ENCODE results near the gene HDAC8.
A peak's percentile ranks its signal among the peaks of the same experiment; 100 is the strongest.
"Not testable (repeated sequence)": the region's sequence is repeated elsewhere in the genome, so short reads cannot be mapped to it uniquely, and the experiment has no call there.

Gene HDAC8

DNA sequence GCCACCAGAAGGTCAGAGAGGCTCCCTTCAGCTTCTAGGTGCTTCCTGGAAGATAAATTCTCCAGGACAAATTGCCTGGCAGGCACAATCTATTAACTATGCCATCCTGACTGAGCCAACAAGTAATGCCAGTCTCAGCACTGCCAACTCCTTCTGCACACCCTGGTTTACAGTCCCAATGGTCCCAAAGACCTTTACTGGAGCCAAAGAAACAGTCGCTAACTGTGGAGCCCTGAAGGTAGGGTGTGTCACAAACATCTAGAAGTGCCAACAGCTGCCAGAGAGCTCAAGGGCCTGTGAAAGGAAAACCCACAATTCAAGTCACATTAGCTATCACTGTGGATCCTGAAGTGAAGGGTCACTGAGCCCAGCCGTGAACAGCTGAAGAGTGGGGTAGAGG is 232.0 kb downstream of the HDAC8 start:
- in situ Hi-C loops (cut with MboI; ENCODE audit: low sequenced_read_pairs) = no loop called here

DNA sequence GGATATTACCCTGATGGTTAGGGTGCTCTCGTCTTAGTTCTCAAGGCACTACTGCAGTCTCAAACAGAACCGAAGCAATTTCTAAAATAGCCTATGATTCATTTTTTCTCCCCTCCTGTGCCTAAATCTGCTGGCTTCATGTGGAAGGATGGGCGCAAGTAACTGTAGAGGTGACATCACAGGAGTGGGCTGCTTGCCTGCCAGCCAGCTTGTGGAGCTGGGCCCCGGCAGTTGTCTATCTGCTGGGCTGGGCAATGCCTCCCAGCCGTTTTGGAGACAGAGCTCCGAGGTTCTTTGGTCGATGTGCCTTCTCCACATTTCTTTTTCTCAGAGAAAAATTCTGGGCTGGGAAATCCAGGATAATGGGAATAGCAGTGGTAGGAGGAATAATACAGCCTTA is 232.6 kb downstream of the HDAC8 start:
- H3K4me3 ChIP-seq = no peak overlapping the region
- no peak for DNase-seq (ENCODE audit: low spot score in 2 of 2)
- no peaks in the 10 kb centered on the region; the same call in 1 of the 2 replicates for H3K4me1 ChIP-seq
- H3K36me3 ChIP-seq (replicated peaks) = no peaks in the 10 kb centered on the region
- H3K9me3 ChIP-seq = no peaks in the 10 kb centered on the region
- in situ Hi-C loops (cut with MboI; ENCODE audit: low sequenced_read_pairs) = no loop called here
- H3K27me3 ChIP-seq (ENCODE audit: low read depth) = no peaks in the 10 kb centered on the region

More for the DNA sequence above, 232.0 kb downstream of the HDAC8 start:
- no peaks in the 10 kb centered on the region; the same call in 1 of the 2 replicates for H3K4me1 ChIP-seq
- H3K36me3 ChIP-seq (replicated peaks) = no peaks in the 10 kb centered on the region
- no peaks in the 10 kb centered on the region for H3K27me3 ChIP-seq (ENCODE audit: low read depth)
- no peaks in the 10 kb centered on the region for H3K9me3 ChIP-seq
- no peak overlapping the region for H3K4me3 ChIP-seq
- no peak for DNase-seq (ENCODE audit: low spot score in 2 of 2)

DNA sequence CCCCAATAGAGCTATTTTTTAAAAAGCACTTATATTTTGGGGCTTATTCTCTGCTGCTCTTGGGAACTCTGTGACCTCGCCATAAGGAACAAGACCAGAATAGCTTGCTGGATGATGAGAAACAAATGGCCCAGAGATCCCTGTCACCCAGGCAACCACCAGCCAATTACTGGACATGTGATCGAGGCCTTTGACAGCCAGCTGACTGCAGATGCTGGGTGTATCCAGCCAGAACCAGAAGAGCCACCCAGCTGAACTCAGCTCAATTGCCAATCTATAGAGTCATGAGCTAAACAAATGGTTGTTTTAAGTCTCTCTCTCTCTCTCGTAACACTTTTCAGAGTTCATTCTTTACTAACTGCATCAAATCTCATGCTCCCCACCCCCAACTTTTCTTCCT is 242.5 kb downstream of the HDAC8 start:
- H3K4me1 ChIP-seq = no peaks in the 10 kb centered on the region
- H3K9me3 ChIP-seq = no peaks in the 10 kb centered on the region
- no peak for DNase-seq (ENCODE audit: low spot score in 2 of 2)
- no peaks in the 10 kb centered on the region for H3K27me3 ChIP-seq (ENCODE audit: low read depth)
- H3K36me3 ChIP-seq (replicated peaks) = no peaks in the 10 kb centered on the region
- in situ Hi-C loops (cut with MboI; ENCODE audit: low sequenced_read_pairs) = no loop called here
- no peak overlapping the region for H3K4me3 ChIP-seq

DNA sequence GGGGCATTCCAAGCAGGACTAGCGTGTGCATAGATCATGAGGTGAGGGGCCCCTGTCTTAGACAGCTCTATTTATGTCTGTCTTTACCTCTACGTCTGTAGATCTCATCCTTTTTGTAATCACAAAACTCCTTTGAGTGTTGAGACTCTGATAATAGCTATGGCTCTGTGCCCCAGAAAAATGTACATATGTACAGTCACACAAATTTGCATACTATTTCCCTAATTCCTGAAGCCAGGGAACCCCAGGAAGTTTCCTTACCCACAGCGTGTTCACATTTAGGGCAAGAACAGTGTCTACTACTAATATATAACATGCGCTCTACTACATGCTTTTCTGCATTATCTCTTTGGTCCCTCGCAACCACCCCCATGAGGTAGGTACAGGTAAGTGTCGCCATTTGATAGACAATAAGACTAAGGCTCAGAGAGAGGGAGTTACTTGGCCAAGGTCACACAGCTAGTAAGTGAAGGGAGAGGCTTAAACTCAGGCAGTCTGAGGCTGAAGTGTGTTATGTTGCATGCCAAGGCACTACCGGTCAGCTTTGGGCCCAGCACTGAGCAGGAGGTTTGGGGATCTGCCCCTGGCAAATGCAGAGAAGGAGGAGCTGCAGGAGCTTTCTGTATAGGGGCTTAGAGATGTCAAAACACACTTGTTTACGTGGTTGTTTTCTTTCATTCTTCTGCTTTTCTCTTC is 245.9 kb downstream of the HDAC8 start:
- DNase-seq (ENCODE audit: low spot score in 2 of 2) = no peak
- in situ Hi-C loops (cut with MboI; ENCODE audit: low sequenced_read_pairs) = no loop called here

DNA sequence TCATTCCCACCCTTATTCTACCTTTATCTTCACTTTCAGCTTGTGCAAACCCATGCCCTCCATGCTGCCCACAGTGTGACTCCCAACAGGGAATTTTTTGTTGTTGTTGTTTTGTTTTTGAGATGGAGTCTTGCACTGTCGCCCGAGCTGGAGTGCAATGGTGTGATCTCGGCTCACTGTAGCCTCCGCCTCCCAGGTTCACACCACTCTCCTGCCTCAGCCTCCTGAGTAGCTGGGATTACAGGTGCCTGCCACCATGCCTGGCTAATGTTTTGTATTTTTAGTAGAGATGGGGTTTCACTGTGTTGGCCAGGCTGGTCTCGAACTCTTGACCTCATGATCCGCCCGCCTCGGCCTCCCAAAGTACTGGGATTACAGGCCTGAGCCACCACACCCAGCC is 253.0 kb downstream of the HDAC8 start:
- H3K36me3 ChIP-seq (replicated peaks); in situ Hi-C loops (cut with MboI; ENCODE audit: low sequenced_read_pairs); DNase-seq (ENCODE audit: low spot score in 2 of 2); H3K4me3 ChIP-seq; H3K27me3 ChIP-seq (ENCODE audit: low read depth); H3K4me1 ChIP-seq; H3K9me3 ChIP-seq: not testable (repeated sequence)

More for the DNA sequence above, 245.9 kb downstream of the HDAC8 start:
- no peaks in the 10 kb centered on the region for H3K27me3 ChIP-seq (ENCODE audit: low read depth)
- no peaks in the 10 kb centered on the region for H3K9me3 ChIP-seq
- H3K4me3 ChIP-seq = no peak overlapping the region
- H3K36me3 ChIP-seq (replicated peaks) = no peaks in the 10 kb centered on the region
- H3K4me1 ChIP-seq = no peaks in the 10 kb centered on the region

DNA sequence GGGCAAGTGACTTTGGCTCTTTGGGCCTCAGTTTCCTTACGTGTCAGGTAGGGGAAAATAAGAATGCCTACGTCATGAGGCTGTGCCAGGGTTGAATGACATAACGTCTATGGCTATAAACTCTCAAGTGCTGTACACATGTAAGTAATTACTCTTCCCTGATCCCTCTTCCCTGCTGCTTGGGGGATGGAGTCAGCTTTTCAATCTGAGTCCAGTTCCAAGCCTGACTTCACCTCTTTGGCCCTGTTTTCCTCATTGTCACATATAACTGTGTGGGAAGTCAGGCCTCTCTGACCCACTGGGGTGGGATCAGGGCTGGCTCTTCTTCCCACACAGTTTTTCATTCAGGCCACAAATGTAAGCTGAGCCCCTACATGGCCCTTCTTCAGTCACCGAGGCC is 255.5 kb downstream of the HDAC8 start:
- H3K36me3 ChIP-seq (replicated peaks) = no peaks in the 10 kb centered on the region
- no peak for DNase-seq (ENCODE audit: low spot score in 2 of 2)
- in situ Hi-C loops (cut with MboI; ENCODE audit: low sequenced_read_pairs) = no loop called here

DNA sequence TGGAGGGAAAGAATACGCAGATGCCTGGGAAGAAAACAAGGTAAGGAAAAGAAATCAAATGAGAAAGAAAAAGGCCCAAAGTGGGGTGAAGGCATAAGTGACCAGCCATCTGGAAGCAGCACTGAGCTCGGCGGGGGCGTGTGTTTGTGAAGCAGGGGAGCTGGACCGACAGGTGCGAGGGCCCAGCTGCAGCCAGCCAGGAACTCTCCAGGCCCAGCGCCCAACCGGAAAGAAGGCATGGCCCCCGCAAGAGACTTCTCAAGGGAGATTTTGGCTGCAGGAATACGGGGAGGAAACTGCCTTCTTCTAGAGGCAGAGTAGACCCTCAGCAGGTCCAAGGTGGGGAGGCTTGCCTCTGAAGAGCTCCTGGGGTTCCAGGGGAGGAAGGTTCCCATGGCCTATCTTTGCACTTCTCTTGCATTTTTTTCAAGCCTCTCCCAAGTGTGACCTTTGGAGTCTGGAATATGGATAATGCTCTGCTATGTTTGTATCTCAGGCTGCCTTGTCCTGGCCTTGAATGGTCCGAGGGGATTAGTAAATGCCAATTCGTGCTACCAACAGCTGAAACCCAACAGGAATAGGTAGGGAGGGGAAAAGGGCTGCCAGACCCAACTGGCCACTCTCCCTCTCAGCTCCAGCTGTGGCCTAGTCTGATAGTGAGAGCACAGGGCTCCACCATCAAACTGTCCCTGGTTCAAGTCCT is 256.1 kb downstream of the HDAC8 start:
- Histone ChIP-seq H3K36me3 (replicated peaks) (no peaks in the 10 kb centered on the region), H3K9me3 (no peaks in the 10 kb centered on the region), H3K4me3 (no peak overlapping the region), H3K4me1 (no peaks in the 10 kb centered on the region; the same call in 1 of the 2 replicates), H3K27me3 (ENCODE audit: low read depth) (no peaks in the 10 kb centered on the region)
- DNase-seq (ENCODE audit: low spot score in 2 of 2) = no peak
- in situ Hi-C loops (cut with MboI; ENCODE audit: low sequenced_read_pairs) = no loop called here

More for the DNA sequence above, 255.5 kb downstream of the HDAC8 start:
- H3K27me3 ChIP-seq (ENCODE audit: low read depth) = no peaks in the 10 kb centered on the region
- H3K4me1 ChIP-seq = no peaks in the 10 kb centered on the region; the same call in 1 of the 2 replicates
- H3K9me3 ChIP-seq = no peaks in the 10 kb centered on the region
- H3K4me3 ChIP-seq = no peak overlapping the region

DNA sequence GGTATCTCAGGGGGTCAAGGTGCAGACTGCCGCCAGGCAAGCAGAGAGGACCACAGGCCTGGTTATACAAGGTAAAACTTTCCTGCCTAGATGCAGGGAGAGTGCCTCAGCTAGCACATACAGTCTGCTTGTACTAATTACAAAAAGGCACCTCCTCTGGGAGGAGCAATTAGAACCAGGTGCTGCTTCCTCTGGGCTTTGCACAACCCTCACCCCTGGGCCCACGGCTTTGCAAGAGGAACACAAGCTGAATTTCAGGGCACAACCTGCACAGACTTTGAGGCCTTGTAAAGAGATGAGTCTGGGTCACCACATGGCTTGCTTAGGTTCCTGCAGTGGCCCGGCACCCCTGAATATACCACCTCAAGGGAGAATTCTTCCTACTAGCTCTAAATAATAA is 257.8 kb downstream of the HDAC8 start:
- Histone ChIP-seq H3K4me1 (no peaks in the 10 kb centered on the region), H3K4me3 (no peak overlapping the region), H3K36me3 (replicated peaks) (no peaks in the 10 kb centered on the region), H3K27me3 (ENCODE audit: low read depth) (no peaks in the 10 kb centered on the region), H3K9me3 (no peaks in the 10 kb centered on the region)
- in situ Hi-C loops (cut with MboI; ENCODE audit: low sequenced_read_pairs) = no loop called here
- DNase-seq (ENCODE audit: low spot score in 2 of 2) = no peak

DNA sequence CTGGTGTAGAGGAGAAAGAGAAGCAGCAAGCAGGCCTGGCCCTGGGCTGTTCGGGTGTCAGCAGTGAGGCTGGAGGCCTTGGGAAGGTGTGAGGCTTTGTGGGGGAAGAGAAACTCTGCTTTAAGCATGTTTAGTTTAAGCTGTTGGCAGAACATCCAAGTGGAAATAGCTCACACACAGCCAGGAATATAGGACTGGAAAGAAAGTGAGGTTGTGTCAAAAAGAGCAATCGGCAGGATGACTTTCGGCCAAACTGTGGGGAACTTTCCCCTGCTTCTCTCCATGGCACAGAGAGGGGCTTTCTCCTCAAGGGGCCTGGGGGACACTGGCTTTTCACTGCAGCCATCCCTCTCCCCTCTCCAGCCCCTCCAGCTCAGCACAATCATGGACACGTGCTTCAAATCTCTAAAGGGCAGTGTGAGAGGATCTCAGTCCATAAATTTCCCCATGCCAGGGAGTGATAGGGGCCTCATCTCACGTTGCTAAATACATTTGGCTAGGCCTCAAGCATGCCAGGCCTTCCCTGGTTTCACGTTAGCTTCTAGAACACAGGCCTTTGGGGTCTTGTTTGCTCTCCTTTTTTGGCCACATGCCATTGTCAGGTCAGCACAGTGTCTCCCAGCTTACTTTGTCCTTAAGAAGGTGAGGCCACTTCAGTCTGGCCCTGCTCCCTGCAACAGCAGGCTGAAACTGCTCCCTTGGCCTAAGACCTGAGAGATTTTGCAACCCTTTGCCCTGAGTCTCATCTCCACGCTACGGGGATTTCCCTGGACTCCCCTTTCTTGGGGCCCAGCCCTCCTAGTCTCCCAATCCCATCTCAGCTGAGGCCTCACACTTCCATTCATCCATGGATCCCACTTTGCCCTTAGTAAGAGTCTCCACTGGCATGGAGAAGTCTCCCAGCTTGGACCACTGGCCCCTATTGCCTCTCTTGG is 258.7 kb downstream of the HDAC8 start:
- Histone ChIP-seq H3K4me3 (no peak overlapping the region), H3K36me3 (replicated peaks) (no peaks in the 10 kb centered on the region), H3K9me3 (no peaks in the 10 kb centered on the region), H3K4me1 (peaks cover 3% of the 10 kb centered on the region), H3K27me3 (ENCODE audit: low read depth) (no peaks in the 10 kb centered on the region)
- in situ Hi-C loops (cut with MboI; ENCODE audit: low sequenced_read_pairs) = no loop called here
- DNase-seq (ENCODE audit: low spot score in 2 of 2) = no peak

DNA sequence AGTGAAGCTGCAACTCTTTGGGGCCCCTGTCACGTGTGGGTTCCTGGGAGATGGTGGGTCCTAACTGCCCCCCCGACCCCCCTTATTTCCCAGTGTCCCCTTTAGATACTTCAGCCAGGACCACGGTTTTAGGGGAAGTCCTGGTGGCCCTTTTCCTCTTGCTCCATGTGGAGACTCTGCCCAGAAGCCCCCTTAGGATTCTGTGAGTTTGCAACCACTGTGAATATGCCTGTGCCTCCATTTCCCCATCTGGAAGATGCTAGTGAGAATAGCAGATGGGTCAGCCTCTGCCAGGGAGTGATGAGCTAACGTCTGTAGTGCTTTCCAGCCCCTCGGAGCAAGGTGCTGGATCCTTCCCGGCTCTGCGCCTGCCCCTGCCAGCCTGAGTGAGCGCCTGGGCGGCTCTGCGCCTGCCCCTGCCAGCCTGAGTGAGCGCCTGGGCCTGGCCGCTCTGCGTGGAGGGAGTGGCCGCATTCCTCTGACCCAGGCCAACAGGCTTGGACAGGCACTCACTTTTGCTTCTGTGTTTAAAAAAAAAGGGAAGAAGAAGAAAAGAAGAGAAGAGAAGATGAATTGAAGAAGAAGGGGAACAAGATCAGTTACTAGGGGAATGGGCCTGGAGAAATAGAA is 260.2 kb downstream of the HDAC8 start:
- in situ Hi-C loops (cut with MboI; ENCODE audit: low sequenced_read_pairs) = no loop called here
- no peaks in the 10 kb centered on the region for H3K36me3 ChIP-seq (replicated peaks)
- H3K4me1 ChIP-seq = peaks cover 14% of the 10 kb centered on the region
- no peak for DNase-seq (ENCODE audit: low spot score in 2 of 2)
- no peaks in the 10 kb centered on the region for H3K27me3 ChIP-seq (ENCODE audit: low read depth)
- no peaks in the 10 kb centered on the region for H3K9me3 ChIP-seq
- no peak overlapping the region for H3K4me3 ChIP-seq

DNA sequence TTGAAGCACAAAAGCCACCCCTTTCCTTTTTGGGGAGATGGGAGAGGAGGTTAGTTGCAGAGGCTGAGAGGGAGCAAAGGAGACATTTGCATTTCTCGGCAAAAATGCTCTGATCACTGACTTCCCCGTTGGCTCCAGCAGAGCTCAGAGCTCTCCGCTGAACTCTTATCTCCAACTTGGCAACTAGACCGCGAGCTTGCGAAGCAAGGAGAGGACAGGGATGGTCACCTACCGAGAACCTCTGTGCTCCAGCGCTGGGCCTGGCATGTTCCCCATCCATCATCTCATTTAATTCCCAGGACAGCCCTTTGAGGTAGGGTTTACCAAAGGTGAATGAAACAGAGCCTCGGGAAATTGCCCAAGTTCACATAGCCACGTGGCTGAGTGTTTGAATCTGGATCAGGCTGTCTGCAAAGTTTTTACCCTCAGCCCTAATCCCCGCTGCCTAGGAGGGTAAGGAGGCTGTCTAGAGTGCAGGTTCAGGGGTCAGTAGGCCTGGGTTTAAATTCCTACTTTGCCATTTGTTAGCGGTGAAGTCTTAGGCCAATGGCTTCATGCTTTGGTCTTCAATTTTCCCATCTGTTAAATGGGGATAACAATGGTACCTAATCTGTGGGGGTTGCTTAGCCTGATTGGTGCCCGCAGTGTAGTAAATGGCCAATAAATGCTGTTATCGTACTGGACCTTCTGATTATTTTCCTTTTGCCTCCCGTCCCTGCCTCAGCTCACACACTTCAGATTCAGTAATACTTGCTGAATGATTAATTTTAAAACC is 263.2 kb downstream of the HDAC8 start:
- no peak for DNase-seq (ENCODE audit: low spot score in 2 of 2)
- Histone ChIP-seq H3K9me3 (no peaks in the 10 kb centered on the region), H3K4me1 (peaks cover 18% of the 10 kb centered on the region), H3K4me3 (peak overlapping the region; percentile 12), H3K27me3 (ENCODE audit: low read depth) (no peaks in the 10 kb centered on the region), H3K36me3 (replicated peaks) (no peaks in the 10 kb centered on the region)
- in situ Hi-C loops (cut with MboI; ENCODE audit: low sequenced_read_pairs) = no loop called here

DNA sequence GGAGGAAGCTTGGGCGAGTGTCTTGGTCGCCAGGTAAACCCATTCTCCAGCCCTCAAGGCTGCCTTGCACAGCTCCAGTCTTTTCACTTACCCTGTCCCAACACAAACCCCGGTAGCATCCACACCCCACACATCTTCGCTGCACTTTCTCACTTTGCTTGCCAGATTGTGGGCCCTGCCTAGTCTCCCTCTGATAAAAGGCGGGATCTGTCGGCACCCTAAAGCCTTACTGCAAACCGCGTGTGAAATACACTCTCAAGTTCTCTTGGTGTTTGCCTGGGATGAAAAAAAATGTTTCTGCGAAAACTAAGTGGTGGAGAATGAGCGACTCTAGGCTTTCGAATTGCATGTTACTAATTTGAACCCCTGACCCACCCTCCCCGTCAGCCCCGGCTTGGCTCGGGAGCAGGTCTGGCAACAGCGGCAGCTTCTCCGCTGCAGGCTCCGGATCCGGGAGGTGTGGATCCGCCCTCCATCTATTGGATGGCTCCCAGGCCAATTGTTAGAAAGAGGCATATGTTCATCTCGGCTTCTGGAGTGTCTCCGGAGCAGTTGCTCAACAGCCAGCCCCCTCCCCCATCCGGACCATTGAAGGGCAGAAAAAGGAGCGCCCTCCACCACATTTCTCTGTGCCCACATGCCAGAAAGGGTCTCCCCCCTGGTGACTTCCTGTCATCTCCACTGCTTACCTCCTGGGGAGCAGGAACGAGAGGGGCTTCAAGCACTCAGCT is 263.9 kb downstream of the HDAC8 start:
- Histone ChIP-seq H3K27me3 (ENCODE audit: low read depth) (no peaks in the 10 kb centered on the region), H3K36me3 (replicated peaks) (no peaks in the 10 kb centered on the region), H3K4me1 (peaks cover 18% of the 10 kb centered on the region), H3K9me3 (no peaks in the 10 kb centered on the region), H3K4me3 (peak overlapping the region; percentile 12)
- DNase-seq (ENCODE audit: low spot score in 2 of 2) = peak; percentile 82 to 90
- in situ Hi-C loops (cut with MboI; ENCODE audit: low sequenced_read_pairs) = no loop called here

Data from HAP-1 (cell line).